Right ventricle myocardium inferior (tissue), 1 donor: ENCODE results near the gene PRELID2. TPM values are rescaled to one million over a fixed set of nuclear protein-coding genes. Genes with fewer than 3 reads are reported as not detected.
"Not testable (repeated sequence)": the region's sequence is repeated elsewhere in the genome, so short reads cannot be mapped to it uniquely, and the experiment has no call there.

ENCODE experiments used
- ATAC-seq: fragments of 200-7000 bp; cut with Tn5 transposase; one replicate; pipeline ENCODE4 v1.9.1; 2020; ENCODE audit warnings: mild to moderate bottlenecking, moderate library complexity
- DNase-seq: peaks from one replicate; pipeline ENCODE4 v3.0.0; 2021; ENCODE audit errors: missing footprints
- intact Hi-C: fragments of 100-400 bp; cut with DNase I; formaldehyde crosslinking; loops from one replicate; pipeline ENCODE4 v1.11.0; 2022
- total RNA-seq: library from RNA; stranded (reverse); fragmentation: NEBNext Ultra II Directional; extraction: Animal tissue kit (Norgen Biotek cat#: 25700); gene quantifications from one replicate; pipeline ENCODE4 v1.2.1, GENCODE V29; 2021
- donor health status: DM: no; HTN: yes; CAD: no; lungs with severe emphysema.

Gene PRELID2
- total RNA-seq, 1 donor from 2014 or later, result 33.2 TPM

DNA sequence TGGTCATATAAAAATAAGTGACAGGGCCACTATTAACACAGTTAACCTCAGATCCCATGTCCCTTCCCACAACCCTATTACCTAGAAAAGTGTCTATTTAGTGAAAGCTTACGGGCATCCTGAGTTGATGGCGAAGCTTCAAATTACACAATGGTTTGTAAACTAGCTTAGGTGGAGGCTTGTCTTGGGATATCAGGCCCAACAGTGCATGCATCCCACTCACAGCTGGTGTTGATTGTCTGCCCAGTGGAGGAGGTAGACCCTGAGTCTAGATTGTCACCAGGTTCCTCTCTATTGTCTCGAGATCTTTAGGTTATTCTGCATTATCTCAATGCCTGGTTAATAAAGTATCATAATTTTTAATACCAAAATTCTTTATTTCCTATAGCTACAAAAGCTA lies 30.4 kb downstream of the PRELID2 start:
- ATAC-seq, result no peak
- intact Hi-C loops, result no loop called here
- no peak for DNase-seq

DNA sequence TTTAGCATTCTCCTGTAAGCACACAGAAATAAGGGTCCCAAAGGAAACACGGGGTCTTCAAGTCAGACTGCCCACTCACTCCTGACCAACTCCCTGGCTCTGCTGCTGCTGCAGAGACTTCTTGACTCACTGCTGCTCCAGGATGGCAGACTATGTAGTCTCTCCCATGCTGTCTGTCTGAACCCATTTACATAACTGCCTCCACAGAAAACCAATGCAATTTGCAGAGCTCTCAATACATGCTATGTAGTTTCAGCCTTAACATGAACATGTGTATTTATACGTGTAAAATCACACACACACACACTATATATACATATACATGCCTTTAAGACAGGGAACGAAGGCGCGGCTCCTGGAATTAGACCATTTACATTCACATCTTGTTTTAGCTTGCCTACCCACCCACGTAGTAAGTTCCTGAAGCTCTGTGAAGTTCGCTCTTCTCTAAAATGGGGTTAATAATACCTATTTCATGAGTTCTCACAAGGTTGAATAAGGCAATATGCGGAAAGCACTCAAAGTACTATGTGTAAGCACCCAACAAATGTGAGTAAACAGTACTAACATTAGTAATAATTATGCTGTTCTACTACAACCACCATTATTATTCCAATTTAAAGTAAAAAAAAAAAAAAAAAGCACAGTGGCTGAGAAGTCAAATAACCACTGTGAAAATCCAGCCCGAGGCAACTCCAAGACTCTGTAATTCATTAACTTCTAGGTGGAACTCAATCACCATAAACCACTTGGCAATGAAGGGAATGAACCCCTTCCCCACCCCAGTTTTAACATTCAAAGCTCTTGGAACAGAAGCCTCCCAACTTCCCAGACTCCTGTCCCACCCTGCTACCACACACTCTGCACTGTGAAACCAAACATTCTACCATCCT lies 31.8 kb downstream of the PRELID2 start:
- DNase-seq (no peak), ATAC-seq (no peak)
- intact Hi-C loops, result no loop called here

DNA sequence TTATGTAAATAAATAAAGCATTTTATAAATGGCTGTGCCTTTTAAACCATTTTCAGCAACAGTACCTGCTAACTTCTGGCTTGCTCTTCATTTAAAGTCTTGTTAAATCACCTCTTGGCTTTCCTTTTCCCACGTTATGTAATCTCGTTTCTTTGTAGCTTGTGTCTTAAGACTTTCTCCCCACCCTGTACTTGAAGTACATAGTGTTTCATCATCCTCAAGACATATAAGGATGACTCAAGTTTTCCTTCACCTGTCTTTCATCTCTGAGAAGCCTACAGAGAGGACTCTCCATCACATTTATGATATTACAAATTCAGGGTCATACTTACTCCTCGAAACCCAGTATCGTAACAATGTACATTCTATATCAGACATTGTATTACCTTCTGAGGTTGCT lies 33.9 kb downstream of the PRELID2 start:
- no peak for DNase-seq
- no peak for ATAC-seq
- intact Hi-C loops, result no loop called here

DNA sequence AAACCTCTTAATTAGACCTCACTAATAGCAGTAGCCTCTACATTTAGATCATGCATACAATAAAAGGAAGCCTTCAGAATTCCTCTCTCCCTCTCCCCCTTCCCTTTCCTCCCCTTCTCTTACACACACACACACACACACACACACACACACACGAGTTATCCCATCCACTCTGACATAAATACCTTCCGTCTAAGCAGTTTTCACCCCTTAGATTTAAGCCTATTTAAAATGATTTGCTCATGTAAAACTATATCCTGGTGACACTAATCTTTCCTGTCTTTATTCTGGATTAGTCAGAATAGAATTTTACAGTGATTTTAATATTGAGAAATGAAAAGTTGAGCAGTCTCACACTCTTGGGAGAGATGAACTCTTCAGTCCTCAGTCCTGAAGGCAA lies 35.0 kb downstream of the PRELID2 start:
- intact Hi-C loops, result no loop called here
- DNase-seq (no peak), ATAC-seq (no peak)

DNA sequence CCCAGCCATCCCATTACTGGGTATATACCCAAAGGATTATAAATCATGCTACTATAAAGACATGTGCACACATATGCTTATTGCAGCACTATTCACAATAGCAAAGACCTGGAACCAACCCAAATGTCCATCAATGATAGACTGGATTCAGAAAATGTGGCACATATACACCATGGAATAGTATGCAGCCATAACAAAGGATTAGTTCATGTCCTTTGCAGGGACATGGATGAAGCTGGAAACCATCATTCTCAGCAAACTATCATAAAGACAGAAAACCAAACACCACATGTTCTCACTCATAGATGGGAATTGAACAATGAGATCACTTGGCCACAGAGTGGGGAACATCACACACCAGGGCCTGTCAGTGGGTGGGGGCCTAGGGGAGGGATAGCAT lies 36.6 kb downstream of the PRELID2 start:
- DNase-seq, ATAC-seq, intact Hi-C loops: not testable (repeated sequence)

DNA sequence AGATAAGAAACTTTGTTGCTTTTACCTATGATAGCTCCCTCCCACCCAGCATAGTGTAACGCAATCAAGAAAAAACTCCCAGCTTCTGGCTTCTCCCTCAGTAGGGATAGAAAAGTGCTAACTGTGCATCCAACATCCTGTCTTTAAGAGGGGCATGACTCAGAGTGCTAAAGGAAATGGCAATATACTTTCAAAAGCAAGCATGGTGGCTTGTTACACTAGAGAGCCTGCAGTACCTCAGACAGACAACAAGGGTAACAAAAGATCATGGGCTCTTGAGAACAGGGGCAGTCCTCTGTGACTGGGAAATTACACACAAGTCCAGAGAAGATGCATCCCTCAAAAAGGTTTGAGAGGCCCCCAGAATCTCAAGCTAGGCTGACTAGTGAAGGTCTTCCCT lies 37.8 kb downstream of the PRELID2 start:
- DNase-seq (no peak), ATAC-seq (no peak)

DNA sequence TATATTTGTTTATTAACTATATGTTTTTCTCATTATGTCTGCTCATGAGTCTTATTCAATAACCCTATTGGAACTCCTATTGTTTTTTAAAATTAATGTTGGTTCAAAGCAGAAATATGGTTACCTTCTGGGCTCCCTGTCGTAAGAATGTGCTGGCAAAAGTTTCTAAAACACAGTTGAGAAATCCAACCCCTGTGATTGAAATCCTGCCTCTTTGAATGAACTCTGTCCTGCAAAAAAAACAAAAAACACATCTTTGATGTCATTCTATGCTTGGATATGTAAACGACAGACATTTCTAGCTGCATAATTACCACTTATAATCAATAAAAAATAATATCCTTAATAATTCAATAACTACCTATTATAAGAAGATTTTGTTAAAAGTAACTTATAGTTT lies 38.8 kb downstream of the PRELID2 start:
- intact Hi-C loops, result no loop called here
- ATAC-seq (no peak), DNase-seq (no peak)

More for the DNA sequence above, 37.8 kb downstream of the PRELID2 start:
- intact Hi-C loops, result no loop called here

DNA sequence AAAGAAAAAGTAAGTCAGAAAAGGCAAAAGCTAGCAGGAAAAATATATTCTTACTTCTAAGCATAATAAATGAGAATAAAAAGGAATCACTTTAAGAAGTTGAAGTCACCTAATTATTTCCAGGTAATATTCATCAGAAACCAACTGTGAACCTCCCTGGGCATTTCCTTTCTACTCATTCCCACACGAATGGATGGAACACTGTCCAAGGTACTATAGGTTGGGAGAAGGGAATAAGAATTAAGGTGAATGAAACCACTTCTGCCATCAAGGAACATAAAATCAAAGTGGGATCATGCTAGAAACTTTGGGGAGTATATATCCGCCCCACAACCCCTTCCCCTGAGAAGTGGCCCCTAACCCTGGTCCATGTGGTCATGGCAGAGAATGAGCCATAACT lies 41.6 kb downstream of the PRELID2 start:
- intact Hi-C loops, result no loop called here
- DNase-seq (no peak), ATAC-seq (no peak)

DNA sequence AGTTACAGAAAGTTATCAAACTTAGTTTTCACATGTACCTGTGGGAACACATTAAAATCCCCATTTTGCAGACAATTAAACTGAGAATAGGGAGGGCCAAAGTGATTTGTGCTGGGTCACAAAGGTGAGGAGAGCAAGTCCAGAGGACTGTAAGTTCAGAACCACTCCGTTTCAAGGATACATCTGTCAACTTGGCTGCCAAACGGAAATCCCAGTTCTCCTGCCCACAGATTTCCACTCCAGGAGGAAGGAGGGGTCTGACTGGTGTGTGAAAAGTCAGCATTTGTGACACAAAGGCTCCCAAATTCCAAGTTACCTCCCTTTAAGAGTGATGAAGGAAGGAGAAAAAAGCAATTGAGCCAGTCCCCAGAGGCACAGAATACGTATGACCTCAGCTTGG lies 42.3 kb downstream of the PRELID2 start:
- DNase-seq, result no peak
- peak; percentile 62 for ATAC-seq
- intact Hi-C loops, result no loop called here

DNA sequence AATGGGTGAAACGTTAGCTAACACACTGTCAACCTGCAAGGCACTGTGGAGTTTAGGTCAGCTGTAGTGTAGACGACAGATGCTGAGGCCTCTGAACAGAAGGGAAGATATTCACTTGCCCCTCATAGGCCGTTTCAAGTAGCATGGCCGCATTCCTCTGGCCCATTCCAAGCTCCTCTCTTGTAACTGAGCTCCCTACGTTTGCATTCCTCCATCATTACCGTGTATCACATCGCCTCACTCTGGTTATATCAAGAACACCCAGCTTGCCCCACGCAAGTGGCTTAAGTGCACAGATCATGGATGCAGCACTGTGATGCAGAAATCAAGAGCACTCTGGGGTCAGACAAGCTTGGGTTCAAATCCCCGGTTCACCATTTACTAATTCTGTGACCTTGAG lies 43.3 kb downstream of the PRELID2 start:
- intact Hi-C loops, result no loop called here
- DNase-seq, result no peak
- ATAC-seq, result no peak

DNA sequence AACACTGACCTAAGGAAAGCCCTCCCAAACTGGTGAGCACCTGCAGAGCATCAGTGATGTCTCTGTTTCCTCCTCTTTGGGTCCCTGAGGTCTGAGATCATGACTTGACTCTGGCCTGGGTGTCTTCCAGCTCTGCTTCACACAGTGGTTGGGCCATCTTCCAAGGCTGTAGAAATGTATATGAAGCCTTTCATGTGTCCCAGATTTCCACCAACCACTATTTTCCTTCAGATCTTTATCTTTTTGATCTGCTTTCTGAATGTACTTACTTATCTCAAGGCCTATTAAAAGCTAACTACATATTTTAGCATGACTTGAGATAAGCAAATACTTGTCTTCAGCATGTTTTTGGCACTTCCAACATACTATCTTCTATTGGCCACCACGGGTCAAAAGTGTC lies 47.1 kb downstream of the PRELID2 start:
- intact Hi-C loops, result no loop called here
- DNase-seq, result no peak
- ATAC-seq, result no peak

DNA sequence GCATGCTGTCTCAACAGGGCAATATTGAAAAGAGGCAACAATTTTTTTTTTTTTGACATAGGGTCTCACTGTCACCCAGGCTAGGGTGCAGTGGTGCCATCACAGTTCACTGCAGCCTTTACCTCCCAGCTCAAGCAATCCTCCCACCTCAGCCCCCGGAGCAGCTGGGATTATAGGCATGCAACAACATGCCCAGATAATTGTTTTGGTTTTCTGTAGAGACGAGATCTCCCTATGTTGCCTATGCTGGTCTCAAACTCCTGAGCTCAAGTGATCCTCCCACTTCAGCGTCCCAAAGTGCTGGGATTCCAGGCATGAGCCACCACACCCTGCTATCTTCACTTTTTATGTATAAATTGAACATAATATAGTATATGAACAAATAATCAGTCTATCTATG lies 47.6 kb downstream of the PRELID2 start:
- ATAC-seq (peak; percentile 13), DNase-seq (no peak)
- intact Hi-C loops, result no loop called here

DNA sequence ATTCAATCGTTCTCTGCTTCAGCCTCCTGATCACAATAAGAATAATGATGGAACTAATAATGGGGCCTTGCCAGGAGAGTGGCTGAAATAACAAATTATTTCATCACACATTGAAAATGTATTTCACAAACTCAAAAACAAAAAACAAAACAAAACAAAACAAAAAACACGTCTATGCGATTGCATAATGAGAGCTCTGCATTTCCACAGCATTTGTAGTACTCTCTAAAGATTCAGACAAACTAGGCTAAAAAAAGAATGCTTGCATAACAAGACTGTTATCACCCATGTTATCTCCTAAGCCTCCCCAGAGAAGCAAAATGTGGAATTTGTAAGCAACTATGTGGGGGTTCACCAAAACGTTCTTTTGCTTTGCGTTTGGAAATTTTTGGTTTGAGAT lies 48.1 kb downstream of the PRELID2 start:
- intact Hi-C loops, result no loop called here
- peak; percentile 74 for ATAC-seq

DNA sequence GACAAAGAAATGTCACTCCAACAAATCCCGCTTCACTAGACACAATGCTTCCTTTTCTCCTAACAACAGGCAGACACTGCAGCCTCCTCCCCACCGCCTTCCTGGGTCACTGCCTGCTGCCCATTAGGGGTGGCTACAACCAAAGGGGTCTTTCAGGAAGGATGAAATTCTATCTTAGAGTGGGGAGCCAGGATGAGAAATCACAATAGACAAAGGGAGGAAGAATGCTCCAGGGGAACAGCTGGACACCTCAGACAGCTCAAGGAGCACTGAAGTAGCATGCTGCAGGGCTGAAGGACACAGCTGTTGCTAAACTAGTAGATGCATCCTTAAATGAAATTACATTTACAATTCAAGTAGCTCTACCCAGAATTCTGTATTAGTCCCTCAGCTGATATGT lies 54.2 kb downstream of the PRELID2 start:
- DNase-seq (no peak), ATAC-seq (no peak)
- intact Hi-C loops, result no loop called here

More for the DNA sequence above, 48.1 kb downstream of the PRELID2 start:
- no peak for DNase-seq

DNA sequence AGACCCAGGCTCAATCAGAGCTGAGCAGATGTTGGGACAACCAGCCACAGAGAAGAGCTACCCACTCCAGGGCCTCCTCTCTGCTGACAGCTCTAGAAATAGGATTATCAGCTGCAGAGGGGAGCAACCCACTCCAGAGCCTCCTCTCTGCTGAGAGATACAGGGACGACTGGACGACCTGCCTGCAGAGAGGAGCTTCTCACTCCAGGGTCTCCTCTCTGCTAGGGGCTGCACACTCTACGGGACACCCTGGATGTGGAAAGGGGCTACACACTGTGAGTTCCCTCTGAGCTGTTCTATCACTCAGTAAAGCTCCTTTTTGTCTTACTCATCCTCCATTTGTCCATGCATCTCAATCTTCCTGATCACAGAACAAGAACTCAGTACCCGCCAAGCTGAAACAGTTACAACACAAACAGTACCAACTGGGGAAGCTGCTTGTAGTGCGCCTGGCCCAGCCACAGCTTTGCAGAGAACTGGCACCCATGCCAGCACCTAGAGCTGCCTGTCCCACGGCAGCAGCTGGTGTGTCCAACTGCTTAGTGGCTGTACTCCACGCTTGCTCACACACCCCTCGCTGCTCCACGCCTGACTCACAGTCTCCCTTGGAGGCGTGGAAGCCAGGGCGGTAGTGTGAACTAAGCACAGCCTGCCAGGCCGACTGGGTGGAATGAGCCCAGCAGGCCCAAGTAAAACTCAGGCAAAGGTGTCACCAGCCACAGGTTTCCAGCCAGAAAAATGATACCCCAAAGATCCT lies 56.8 kb downstream of the PRELID2 start:
- ATAC-seq, result peak; percentile 17
- DNase-seq, result no peak
- intact Hi-C loops, result no loop called here

DNA sequence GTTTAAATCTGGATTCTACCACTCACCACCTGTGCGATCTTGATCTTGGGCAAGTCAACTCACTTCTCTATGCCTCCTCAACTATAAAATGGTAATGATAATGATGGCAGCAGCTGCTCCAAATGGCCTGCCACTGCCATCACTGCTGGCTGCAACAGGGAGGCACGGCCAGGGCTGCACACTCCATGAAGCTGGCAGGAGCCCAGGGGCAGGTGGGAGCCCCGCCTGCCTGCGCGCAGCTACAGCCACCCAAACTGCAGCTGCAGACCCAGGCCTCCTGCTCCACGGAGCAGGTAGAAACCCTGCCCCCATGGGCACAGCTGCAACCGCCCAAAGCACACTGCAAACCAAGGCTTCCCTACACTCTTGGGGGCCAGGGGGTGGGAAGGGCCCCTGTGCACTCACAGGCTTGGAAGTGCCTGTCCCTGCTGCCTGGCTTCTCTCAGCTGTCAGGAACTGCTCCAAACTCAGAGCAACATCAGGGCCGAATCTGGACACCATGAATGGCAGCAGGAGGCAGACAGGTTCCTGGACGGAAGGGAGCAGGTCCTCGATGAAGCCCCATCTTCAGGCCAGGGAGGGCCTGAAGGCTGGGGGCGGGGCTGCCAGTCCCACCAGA lies 57.6 kb downstream of the PRELID2 start:
- intact Hi-C loops, result no loop called here
- no peak for DNase-seq
- ATAC-seq, result peak; percentile 15

DNA sequence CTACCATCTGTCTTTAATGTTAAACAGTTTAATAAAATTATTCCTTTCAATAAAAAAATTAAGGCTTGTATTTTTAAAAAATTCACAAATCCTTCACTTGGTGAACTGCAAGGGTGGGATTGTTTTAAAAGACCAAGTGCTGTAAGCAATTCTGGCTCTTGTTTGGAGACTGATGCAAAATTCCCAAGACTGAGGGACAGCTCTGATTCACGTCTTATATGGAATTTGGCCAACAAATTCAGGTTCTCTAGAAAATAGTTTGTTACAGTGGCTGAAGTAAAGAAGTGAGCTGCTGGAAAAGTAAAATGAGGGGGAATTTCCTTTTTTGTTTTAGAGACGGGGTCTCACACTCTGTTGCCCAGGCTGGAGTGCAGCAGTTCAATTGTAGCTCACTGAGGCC lies 58.3 kb downstream of the PRELID2 start:
- intact Hi-C loops, result no loop called here
- DNase-seq, result no peak
- no peak for ATAC-seq

DNA sequence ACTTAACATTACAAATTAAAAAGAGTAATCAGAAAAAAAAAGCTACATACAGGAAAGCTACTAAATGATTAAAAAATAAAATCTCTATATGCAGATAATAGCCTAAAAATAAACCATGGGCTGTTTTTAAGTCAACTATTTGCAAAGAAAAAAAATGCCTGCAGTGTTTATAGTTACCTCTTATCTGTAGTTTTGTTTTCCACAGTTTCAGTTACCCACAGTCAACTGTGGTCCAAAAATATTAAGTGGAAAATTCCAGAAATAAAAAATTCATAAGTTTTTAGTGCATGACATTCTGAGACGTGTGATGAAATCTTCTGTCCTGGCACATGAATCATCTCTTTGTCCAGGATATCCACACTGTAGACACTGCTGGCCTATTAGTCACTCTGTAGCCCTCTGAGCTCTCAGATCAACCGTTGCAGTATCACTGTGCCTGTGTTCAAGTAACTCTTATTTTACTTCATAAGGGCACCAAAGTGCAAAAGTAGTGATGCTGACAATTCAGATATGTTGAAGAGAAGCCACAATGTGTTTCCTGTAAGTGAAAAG lies 59.2 kb downstream of the PRELID2 start:
- ATAC-seq, result peak; percentile 91
- DNase-seq, result no peak
- intact Hi-C loops, result no loop called here

DNA sequence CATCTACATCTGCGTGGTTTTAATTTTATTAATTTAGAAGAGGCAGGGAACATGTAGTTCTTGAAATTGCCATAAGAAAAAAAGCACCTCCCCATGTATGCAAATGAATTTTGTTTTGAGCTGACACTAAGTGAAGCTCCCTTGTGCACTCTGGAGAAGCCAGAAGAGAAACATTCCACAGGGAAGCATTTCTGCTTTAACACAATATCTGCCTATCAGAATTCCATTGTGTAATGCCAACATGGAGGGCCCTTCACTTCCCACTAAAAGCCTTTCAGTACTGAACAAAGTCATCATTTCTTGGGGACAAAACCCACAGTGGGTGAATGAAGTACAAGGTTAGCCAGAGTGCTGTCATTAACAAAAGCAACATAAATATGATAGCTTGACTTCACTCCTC lies 59.7 kb downstream of the PRELID2 start:
- intact Hi-C loops, result no loop called here
- ATAC-seq, result no peak
- DNase-seq, result no peak
